Measurements from ENCODE around the gene CCNB3. TPM values are rescaled to one million over a fixed set of nuclear protein-coding genes. Genes with fewer than 3 reads are reported as not detected.

Gene CCNB3
- total RNA-seq, 1 experiment from 2014 or later: 0.64 TPM

DNA sequence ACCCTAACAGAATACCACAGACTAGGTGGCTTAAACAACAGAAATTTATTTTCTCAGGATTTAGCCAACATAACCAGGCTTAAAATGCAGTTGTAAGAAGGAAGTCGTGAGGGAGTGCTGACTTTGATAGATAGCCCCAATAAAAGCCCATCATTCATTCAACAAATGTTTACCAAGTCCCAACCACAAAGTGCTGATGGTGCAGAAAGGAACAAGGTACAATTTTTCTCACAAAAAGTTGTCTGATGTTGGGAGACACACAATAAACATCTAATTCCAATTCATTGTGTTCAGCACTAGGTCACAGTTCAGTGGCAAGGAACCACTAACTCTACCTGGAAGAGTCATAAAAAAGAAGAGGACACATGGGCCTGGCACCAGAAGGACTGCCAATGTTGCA lies 46.0 kb upstream of the CCNB3 start:
- no TSS peak for BruUV-seq (replicated peaks)
- no peaks in the 10 kb centered on the region for H3K9me3 ChIP-seq (ENCODE audit: control insufficient read depth, insufficient read depth, low read depth, low read length)
- no peaks in the 10 kb centered on the region for H3K36me3 ChIP-seq (ENCODE audit: control insufficient read depth, insufficient read depth, low read length)

GRCh38 chrX:50161127-50161526 lies 43.4 kb upstream of the CCNB3 start:
- Histone ChIP-seq H3K36me3 (ENCODE audit: control insufficient read depth, insufficient read depth, low read length) (no peaks in the 10 kb centered on the region), H3K9me3 (ENCODE audit: control insufficient read depth, insufficient read depth, low read depth, low read length) (no peaks in the 10 kb centered on the region), H3K27me3 (ENCODE audit: control insufficient read depth, insufficient read depth, low read length) (no peaks in the 10 kb centered on the region; the same call in 1 of the 2 replicates), H3K4me3 (ENCODE audit: low read depth in 2 of 2, low read length in 2 of 2) (no peak overlapping the region), H3K4me1 (ENCODE audit: control insufficient read depth, insufficient read depth, low read length) (no peaks in the 10 kb centered on the region), H3K27ac (ENCODE audit: low read length) (no peak overlapping the region)
- ChIA-PET POLR2A (no interaction called here), CTCF (no interaction called here)
- DNase-seq (ENCODE audit: low read depth, low spot score): no peak
- ATAC-seq: no peak
- TF ChIP-seq TCF7L2 (IDR thresholded peaks at IDR 0.05; ENCODE audit: low read depth, low read length) (no peak), POLR2AphosphoS5 (IDR thresholded peaks at IDR 0.05; ENCODE audit: low read depth, low read length) (no peak), SIN3A (IDR thresholded peaks at IDR 0.05; ENCODE audit: borderline replicate concordance, insufficient read depth, low read depth, low read length) (no peak)
- TF ChIP-seq, protein P1, sequence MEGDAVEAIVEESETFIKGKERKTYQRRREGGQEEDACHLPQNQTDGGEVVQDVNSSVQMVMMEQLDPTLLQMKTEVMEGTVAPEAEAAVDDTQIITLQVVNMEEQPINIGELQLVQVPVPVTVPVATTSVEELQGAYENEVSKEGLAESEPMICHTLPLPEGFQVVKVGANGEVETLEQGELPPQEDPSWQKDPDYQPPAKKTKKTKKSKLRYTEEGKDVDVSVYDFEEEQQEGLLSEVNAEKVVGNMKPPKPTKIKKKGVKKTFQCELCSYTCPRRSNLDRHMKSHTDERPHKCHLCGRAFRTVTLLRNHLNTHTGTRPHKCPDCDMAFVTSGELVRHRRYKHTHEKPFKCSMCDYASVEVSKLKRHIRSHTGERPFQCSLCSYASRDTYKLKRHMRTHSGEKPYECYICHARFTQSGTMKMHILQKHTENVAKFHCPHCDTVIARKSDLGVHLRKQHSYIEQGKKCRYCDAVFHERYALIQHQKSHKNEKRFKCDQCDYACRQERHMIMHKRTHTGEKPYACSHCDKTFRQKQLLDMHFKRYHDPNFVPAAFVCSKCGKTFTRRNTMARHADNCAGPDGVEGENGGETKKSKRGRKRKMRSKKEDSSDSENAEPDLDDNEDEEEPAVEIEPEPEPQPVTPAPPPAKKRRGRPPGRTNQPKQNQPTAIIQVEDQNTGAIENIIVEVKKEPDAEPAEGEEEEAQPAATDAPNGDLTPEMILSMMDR (IDR thresholded peaks at IDR 0.05): no peak
- TF ChIP-seq, protein P2, sequence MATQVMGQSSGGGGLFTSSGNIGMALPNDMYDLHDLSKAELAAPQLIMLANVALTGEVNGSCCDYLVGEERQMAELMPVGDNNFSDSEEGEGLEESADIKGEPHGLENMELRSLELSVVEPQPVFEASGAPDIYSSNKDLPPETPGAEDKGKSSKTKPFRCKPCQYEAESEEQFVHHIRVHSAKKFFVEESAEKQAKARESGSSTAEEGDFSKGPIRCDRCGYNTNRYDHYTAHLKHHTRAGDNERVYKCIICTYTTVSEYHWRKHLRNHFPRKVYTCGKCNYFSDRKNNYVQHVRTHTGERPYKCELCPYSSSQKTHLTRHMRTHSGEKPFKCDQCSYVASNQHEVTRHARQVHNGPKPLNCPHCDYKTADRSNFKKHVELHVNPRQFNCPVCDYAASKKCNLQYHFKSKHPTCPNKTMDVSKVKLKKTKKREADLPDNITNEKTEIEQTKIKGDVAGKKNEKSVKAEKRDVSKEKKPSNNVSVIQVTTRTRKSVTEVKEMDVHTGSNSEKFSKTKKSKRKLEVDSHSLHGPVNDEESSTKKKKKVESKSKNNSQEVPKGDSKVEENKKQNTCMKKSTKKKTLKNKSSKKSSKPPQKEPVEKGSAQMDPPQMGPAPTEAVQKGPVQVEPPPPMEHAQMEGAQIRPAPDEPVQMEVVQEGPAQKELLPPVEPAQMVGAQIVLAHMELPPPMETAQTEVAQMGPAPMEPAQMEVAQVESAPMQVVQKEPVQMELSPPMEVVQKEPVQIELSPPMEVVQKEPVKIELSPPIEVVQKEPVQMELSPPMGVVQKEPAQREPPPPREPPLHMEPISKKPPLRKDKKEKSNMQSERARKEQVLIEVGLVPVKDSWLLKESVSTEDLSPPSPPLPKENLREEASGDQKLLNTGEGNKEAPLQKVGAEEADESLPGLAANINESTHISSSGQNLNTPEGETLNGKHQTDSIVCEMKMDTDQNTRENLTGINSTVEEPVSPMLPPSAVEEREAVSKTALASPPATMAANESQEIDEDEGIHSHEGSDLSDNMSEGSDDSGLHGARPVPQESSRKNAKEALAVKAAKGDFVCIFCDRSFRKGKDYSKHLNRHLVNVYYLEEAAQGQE (IDR thresholded peaks at IDR 0.05; ENCODE audit: insufficient read depth in 1 of 2, low read depth in 2 of 2, low read length in 1 of 2): no peak
- in situ Hi-C loops (cut with HindIII; ENCODE audit: low pct_unique_long_range_greater_than_20kb, low sequenced_read_pairs) (no loop called here), intact Hi-C loops (cut with micrococcal nuclease; ENCODE audit: unreplicated experiment) (no loop called here)
- no TSS peak for BruUV-seq (replicated peaks)

More for the DNA sequence above, 46.0 kb upstream of the CCNB3 start:
- Histone ChIP-seq H3K4me1 (ENCODE audit: control insufficient read depth, insufficient read depth, low read length) (no peaks in the 10 kb centered on the region), H3K27me3 (ENCODE audit: control insufficient read depth, insufficient read depth, low read length) (no peaks in the 10 kb centered on the region; the same call in 1 of the 2 replicates), H3K4me3 (ENCODE audit: low read depth in 2 of 2, low read length in 2 of 2) (no peak overlapping the region), H3K27ac (ENCODE audit: low read length) (no peak overlapping the region)
- DNase-seq (ENCODE audit: low read depth, low spot score) (no peak), ATAC-seq (no peak)
- TF ChIP-seq SIN3A (IDR thresholded peaks at IDR 0.05; ENCODE audit: borderline replicate concordance, insufficient read depth, low read depth, low read length) (no peak), TCF7L2 (IDR thresholded peaks at IDR 0.05; ENCODE audit: low read depth, low read length) (no peak), POLR2AphosphoS5 (IDR thresholded peaks at IDR 0.05; ENCODE audit: low read depth, low read length) (no peak)
- TF ChIP-seq, protein P1 (IDR thresholded peaks at IDR 0.05): no peak
- TF ChIP-seq, protein P2 (IDR thresholded peaks at IDR 0.05; ENCODE audit: insufficient read depth in 1 of 2, low read depth in 2 of 2, low read length in 1 of 2): no peak
- ChIA-PET POLR2A (no interaction called here), CTCF (no interaction called here)
- in situ Hi-C loops (cut with HindIII; ENCODE audit: low pct_unique_long_range_greater_than_20kb, low sequenced_read_pairs) (no loop called here), intact Hi-C loops (cut with micrococcal nuclease; ENCODE audit: unreplicated experiment) (no loop called here)

Measured in Panc1 (cell line).